ENCODE data around the gene DYNC2I2.

DNA sequence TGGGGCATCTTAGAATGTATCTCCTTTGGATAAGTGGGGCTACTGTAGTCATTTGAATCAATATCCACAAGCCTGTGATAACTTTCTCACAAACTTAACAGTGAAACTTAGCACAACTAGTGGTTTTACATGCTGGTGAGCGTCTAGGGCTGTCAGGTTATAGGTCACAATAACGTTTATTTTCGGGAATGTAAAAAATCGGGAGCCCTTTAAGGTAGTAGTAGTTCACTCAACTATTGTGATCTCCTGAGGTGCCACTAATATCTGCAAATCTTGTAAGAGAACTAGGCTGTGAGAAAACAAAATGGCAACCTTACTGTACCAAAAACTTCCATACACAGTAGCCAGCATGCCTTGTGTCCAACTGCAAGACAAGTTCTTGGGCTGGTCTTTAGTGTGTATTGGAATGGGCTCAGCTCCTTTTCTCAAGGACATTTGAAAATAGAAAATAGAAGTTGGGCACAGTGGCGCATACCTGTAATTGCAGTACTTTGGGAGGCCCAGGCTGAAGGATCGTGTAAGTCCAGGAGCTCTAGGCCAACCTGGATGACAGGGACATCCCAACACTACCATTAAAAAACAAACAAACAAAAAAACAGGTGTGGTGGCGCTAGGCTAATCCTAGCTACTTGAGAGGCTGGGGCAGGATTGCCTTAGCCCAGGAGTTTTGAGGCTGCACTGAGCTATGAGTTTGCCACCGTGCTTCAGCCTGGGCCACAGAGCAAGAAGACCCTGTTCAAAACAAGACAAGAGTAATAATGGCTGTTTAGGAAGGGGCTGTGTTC is 40.5 kb upstream of the DYNC2I2 start:
- no peak for TF ChIP-seq EZH2 (IDR thresholded peaks at IDR 0.05; ENCODE audit: insufficient read depth, poor library complexity, severe bottlenecking)
- no peak for TF ChIP-seq EZH2phosphoT487 (IDR thresholded peaks at IDR 0.05; ENCODE audit: insufficient read depth, low read depth)
